ENCODE data around the gene ACR. TPM values are rescaled to one million over a fixed set of nuclear protein-coding genes. Genes with fewer than 3 reads are reported as not detected.

The ACR gene
- total and polyA plus RNA-seq, 2 of the 4 experiments (the other 2 are of a cell fraction), result not detected

DNA sequence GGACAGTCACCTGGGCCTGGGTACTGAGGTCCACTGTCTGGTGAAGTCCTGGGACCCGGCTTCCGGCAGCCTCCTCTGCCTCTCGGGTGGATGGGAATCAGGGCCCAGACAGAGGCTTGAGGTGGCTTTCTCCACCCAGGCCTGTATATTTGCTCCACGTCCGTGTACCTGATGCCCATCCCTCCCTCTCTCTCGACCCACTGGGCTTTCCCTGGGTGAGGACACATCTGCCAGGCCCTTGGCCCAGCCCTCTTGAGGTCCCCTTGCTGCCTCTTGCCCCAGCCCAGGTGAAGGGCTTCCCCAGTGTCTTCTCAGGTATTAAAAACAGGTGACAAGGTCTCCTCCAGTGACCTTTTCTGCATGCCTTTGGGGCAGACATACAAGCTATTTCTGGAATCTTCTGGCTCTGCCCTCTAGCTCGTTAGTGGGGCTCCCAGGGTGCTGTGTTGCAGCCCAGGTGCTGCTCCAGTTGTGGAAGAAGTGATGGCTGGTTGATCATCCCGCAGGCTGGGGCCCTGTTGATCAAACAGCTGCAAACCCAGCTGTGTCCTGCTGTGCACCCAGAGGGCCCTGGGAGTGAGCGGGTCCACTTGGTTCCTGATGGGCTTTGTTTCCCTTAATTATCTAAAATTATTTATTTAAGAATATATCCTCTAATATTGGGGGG, 25.5 kb upstream of the ACR start:
- H2BK20ac ChIP-seq (ENCODE audit: low read depth, low read length), result no peak overlapping the region
- dilution Hi-C loops (cut with HindIII; ENCODE audit: low sequenced_read_pairs, unreplicated experiment), result no loop called here
- no peak overlapping the region for H3K4me2 ChIP-seq (ENCODE audit: low read depth, low read length)
- H4K8ac ChIP-seq (ENCODE audit: low read depth in 2 of 2, low read length in 2 of 2), result no peak overlapping the region
- no peaks in the 10 kb centered on the region for H4K20me1 ChIP-seq (ENCODE audit: insufficient read depth, low read length)
- no peaks in the 10 kb centered on the region for H3K27me3 ChIP-seq (ENCODE audit: control insufficient read depth, insufficient read depth, low read length)
- no peak overlapping the region for H3K4me3 ChIP-seq (ENCODE audit: insufficient read depth, low read depth, low read length)
- TF ChIP-seq, protein P1, sequence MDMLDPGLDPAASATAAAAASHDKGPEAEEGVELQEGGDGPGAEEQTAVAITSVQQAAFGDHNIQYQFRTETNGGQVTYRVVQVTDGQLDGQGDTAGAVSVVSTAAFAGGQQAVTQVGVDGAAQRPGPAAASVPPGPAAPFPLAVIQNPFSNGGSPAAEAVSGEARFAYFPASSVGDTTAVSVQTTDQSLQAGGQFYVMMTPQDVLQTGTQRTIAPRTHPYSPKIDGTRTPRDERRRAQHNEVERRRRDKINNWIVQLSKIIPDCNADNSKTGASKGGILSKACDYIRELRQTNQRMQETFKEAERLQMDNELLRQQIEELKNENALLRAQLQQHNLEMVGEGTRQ (IDR thresholded peaks at IDR 0.05; ENCODE audit: low read depth, low read length), result no peak
- TF ChIP-seq FOS (IDR thresholded peaks at IDR 0.05; ENCODE audit: low read depth, low read length), result no peak
- TF ChIP-seq MAFK (IDR thresholded peaks at IDR 0.05; ENCODE audit: low read depth, low read length), result no peak
- no peak overlapping the region for H4K91ac ChIP-seq (ENCODE audit: insufficient read depth, low read depth, low read length)
- POLR2A ChIA-PET (ENCODE audit: unreplicated experiment), result no interaction called here
- H3K79me1 ChIP-seq (ENCODE audit: low read depth in 1 of 2, low read length in 2 of 2), result no peaks in the 10 kb centered on the region
- H2AK9ac ChIP-seq (replicated peaks; ENCODE audit: low read depth, low read length, poor library complexity), result no peak overlapping the region
- H3K56ac ChIP-seq (ENCODE audit: extremely low read depth, insufficient read depth, low read length), result no peak overlapping the region
- H3K9me3 ChIP-seq (ENCODE audit: control insufficient read depth, insufficient read depth, low read length), result no peaks in the 10 kb centered on the region
- H3K23ac ChIP-seq (ENCODE audit: low read depth, low read length), result no peak overlapping the region
- in situ Hi-C loops (cut with MboI; ENCODE audit: low sequenced_read_pairs), result no loop called here
- ATAC-seq (ENCODE audit: low read depth), result no peak
- no peak overlapping the region for H4K5ac ChIP-seq (ENCODE audit: low read depth, low read length)
- H3K4me1 ChIP-seq (ENCODE audit: control insufficient read depth, insufficient read depth, low read length), result no peaks in the 10 kb centered on the region
- BruUV-seq (replicated peaks), result no TSS peak
- H3K14ac ChIP-seq (replicated peaks; ENCODE audit: low read depth, low read length), result no peak overlapping the region
- 92% methylated on average over 6 of the region's 9 CpGs; no CpG with 5 or more reads in 1 of the 2 experiments for WGBS, 2 experiments (ENCODE audit: extremely low coverage in 2 of 2, insufficient read length in 1 of 2)
- CTCF ChIA-PET, result no interaction called here
- DNase-seq, result no peak
- no peak overlapping the region for H2BK15ac ChIP-seq (ENCODE audit: low read depth, low read length)
- no peak overlapping the region for H3K4ac ChIP-seq (ENCODE audit: low read depth, low read length)
- no peak overlapping the region for H2AFZ ChIP-seq (replicated peaks; ENCODE audit: low read length, poor library complexity)
- H2BK5ac ChIP-seq (ENCODE audit: low read depth, low read length, poor library complexity, severe bottlenecking), result no peak overlapping the region
- no peak overlapping the region for H3K27ac ChIP-seq (ENCODE audit: insufficient read depth, low read length)
- H3K9me1 ChIP-seq (ENCODE audit: insufficient read depth, low read length), result peaks cover 8% of the 10 kb centered on the region
- H3K9ac ChIP-seq (ENCODE audit: low read depth, low read length), result no peak overlapping the region
- no peak overlapping the region for H3K18ac ChIP-seq (ENCODE audit: low read depth, low read length)
- intact Hi-C loops (cut with micrococcal nuclease), result no loop called here
- no peak overlapping the region for H2AK5ac ChIP-seq (ENCODE audit: low read depth, low read length)
- H3K36me3 ChIP-seq (ENCODE audit: control insufficient read depth, insufficient read depth, low read length), result no peaks in the 10 kb centered on the region
- H2BK120ac ChIP-seq (ENCODE audit: low read depth, low read length), result no peak overlapping the region

Data from IMR-90 (cell line).